Neural progenitor cell (in vitro differentiated cells): ENCODE data around the gene ADARB2. TPM values are rescaled to one million over a fixed set of nuclear protein-coding genes. Genes with fewer than 3 reads are reported as not detected.

Experiments
- DNase-seq: peaks from one replicate; pipeline ENCODE4 v3.0.0-alpha.2; 2016; ENCODE audit warnings: low spot score
- H2AFZ ChIP-seq: fragments of 200-600 bp; sonication (generic); replicated peaks from 2 replicates; pipeline ENCODE4 v1.6.1; 2016; ENCODE audit warnings: antibody characterized with exemption
- H3F3A ChIP-seq: fragments of 200-600 bp; sonication (generic); 2 replicates; pipeline ENCODE4 v1.6.1; 2016; ENCODE audit warnings: antibody characterized with exemption, low read depth
- H3K27ac ChIP-seq: fragments of 200-600 bp; sonication (generic); 2 replicates; pipeline ENCODE4 v1.5.1; 2016; ENCODE audit warnings: mild to moderate bottlenecking
- H3K27me3 ChIP-seq: fragments of 200-600 bp; sonication (generic); 2 replicates; pipeline ENCODE4 v1.6.1; 2016; ENCODE audit warnings: mild to moderate bottlenecking, moderate library complexity
- H3K36me3 ChIP-seq: fragments of 200-600 bp; sonication (generic); 2 replicates; pipeline ENCODE4 v1.5.1; 2016
- H3K4me1 ChIP-seq: fragments of 200-600 bp; sonication (generic); 2 replicates; pipeline ENCODE4 v1.6.1; 2016; ENCODE audit warnings: mixed run types
- H3K4me2 ChIP-seq: fragments of 200-600 bp; sonication (generic); 2 replicates; pipeline ENCODE4 v1.6.1; 2016
- H3K4me3 ChIP-seq: fragments of 200-600 bp; sonication (generic); 2 replicates; pipeline ENCODE4 v1.5.1; 2016
- H3K79me2 ChIP-seq: fragments of 200-600 bp; sonication (generic); 2 replicates; pipeline ENCODE4 v1.6.1; 2016; ENCODE audit warnings: low read depth
- H3K9ac ChIP-seq: fragments of 200-600 bp; sonication (generic); 2 replicates; pipeline ENCODE4 v1.6.1; 2016
- H3K9me3 ChIP-seq: fragments of 200-600 bp; sonication (generic); 2 replicates; pipeline ENCODE4 v1.5.1; 2016; ENCODE audit warnings: low read depth
- H4K20me1 ChIP-seq: fragments of 200-600 bp; sonication (generic); 2 replicates; pipeline ENCODE4 v1.6.1; 2016; ENCODE audit warnings: low read depth
- H3K27ac Mint-ChIP-seq: 3 replicates; pipeline ENCODE4 v1.8.0; 2021; ENCODE audit warnings: mixed read lengths
- H3K27me3 Mint-ChIP-seq: 2 replicates; pipeline ENCODE4 v1.8.0; 2022; ENCODE audit warnings: low read depth, mild to moderate bottlenecking, inconsistent platforms, moderate library complexity, mixed read lengths; ENCODE audit not compliant: insufficient read depth
- H3K36me3 Mint-ChIP-seq: 3 replicates; pipeline ENCODE4 v1.8.0; 2021; ENCODE audit warnings: mixed read lengths
- H3K4me1 Mint-ChIP-seq: 3 replicates; pipeline ENCODE4 v1.8.0; 2021; ENCODE audit warnings: mixed read lengths
- H3K4me3 Mint-ChIP-seq: 3 replicates; pipeline ENCODE4 v1.8.0; 2021; ENCODE audit warnings: mild to moderate bottlenecking, moderate library complexity, mixed read lengths
- H3K9me3 Mint-ChIP-seq: 3 replicates; pipeline ENCODE4 v1.8.0; 2020; ENCODE audit warnings: mixed read lengths
- EZH2 ChIP-seq: fragments of 200-600 bp; sonication (generic); IDR thresholded peaks from 2 replicates; pipeline ENCODE4 v1.6.1; 2017; ENCODE audit warnings: antibody characterized with exemption, mild to moderate bottlenecking, moderate library complexity
- EZH2phosphoT487 ChIP-seq: fragments of 200-600 bp; sonication (generic); IDR thresholded peaks from 2 replicates; pipeline ENCODE4 v1.6.1; 2017; ENCODE audit warnings: antibody characterized with exemption
- total RNA-seq: library from RNA; depleted of rRNA; stranded (reverse); fragments of >200 nt; gene quantifications from 2 replicates; pipeline ENCODE4 v1.2.3, GENCODE V29; 2015; ENCODE audit warnings: low replicate concordance
- TF ChIP-seq, protein P1 (sequence below): fragments of 200-600 bp; sonication (generic); IDR thresholded peaks from 2 replicates; pipeline ENCODE4 v1.5.1; 2017; ENCODE audit warnings: antibody characterized with exemption, mild to moderate bottlenecking

The ADARB2 gene
- total RNA-seq, 1 donor from 2014 or later, result not detected

DNA sequence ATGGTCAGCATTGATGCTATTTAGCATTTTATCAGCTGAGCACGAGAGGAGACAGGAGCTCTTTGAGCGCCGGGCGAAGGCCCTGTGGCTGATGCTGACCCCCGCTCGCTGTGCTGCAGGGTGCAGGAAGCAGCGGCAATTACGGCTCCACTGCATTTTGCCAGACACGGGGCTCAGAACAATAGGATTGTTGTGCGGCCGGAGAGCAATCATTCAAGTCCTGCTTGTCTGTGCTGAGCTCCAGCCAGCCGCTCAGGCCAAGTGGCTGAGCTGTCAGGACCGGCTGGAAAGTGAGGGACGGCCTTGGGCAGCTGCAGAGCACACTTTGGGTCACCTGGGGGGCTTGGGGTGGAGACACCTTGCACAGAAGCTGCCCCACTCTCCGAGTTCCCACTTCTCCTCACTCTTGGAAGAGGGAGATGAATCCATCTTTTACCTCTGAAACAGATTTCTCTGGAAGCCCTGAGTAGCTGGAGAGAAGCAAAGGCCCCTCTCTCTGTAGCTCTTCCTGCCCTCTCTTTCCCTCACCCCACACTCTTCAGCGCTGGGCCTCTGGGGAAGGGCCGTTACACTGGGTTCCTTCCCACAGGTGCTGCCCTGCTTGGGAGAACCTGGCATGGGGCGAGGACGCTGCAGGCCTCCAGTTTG, 17.3 kb upstream of the ADARB2 start:
- H3K36me3 Mint-ChIP-seq, result no peaks in the 10 kb centered on the region
- Histone ChIP-seq H3K79me2 (no peaks in the 10 kb centered on the region), H3K27ac (no peak overlapping the region), H3K4me1 (peaks cover 12% of the 10 kb centered on the region), H3K27me3 (no peaks in the 10 kb centered on the region), H3K9me3 (peaks cover 11% of the 10 kb centered on the region), H3K9ac (no peak overlapping the region), H3F3A (peaks cover 9% of the 10 kb centered on the region), H3K36me3 (no peaks in the 10 kb centered on the region), H3K4me2 (peak overlapping the region; percentile 11), H2AFZ (no peak overlapping the region), H3K4me3 (no peak overlapping the region), H4K20me1 (no peaks in the 10 kb centered on the region)
- no peak overlapping the region for H3K27ac Mint-ChIP-seq
- H3K4me3 Mint-ChIP-seq, result no peak overlapping the region
- H3K4me1 Mint-ChIP-seq, result peaks cover 19% of the 10 kb centered on the region
- peaks cover 25% of the 10 kb centered on the region for H3K9me3 Mint-ChIP-seq
- DNase-seq, result peak; percentile 74
- TF ChIP-seq EZH2 (no peak), EZH2phosphoT487 (no peak)
- TF ChIP-seq, protein P1, sequence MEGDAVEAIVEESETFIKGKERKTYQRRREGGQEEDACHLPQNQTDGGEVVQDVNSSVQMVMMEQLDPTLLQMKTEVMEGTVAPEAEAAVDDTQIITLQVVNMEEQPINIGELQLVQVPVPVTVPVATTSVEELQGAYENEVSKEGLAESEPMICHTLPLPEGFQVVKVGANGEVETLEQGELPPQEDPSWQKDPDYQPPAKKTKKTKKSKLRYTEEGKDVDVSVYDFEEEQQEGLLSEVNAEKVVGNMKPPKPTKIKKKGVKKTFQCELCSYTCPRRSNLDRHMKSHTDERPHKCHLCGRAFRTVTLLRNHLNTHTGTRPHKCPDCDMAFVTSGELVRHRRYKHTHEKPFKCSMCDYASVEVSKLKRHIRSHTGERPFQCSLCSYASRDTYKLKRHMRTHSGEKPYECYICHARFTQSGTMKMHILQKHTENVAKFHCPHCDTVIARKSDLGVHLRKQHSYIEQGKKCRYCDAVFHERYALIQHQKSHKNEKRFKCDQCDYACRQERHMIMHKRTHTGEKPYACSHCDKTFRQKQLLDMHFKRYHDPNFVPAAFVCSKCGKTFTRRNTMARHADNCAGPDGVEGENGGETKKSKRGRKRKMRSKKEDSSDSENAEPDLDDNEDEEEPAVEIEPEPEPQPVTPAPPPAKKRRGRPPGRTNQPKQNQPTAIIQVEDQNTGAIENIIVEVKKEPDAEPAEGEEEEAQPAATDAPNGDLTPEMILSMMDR, result no peak
- peaks cover 8% of the 10 kb centered on the region for H3K27me3 Mint-ChIP-seq

- Mint-ChIP-seq H3K4me3 (peak overlapping the region; percentile 28), H3K27me3 (peaks cover 8% of the 10 kb centered on the region), H3K9me3 (peaks cover 21% of the 10 kb centered on the region), H3K4me1 (peaks cover 19% of the 10 kb centered on the region), H3K36me3 (no peaks in the 10 kb centered on the region), H3K27ac (no peak overlapping the region)
- no peaks in the 10 kb centered on the region for H4K20me1 ChIP-seq
- H3K27ac ChIP-seq, result no peak overlapping the region
- H3K4me2 ChIP-seq, result no peak overlapping the region
- H3K36me3 ChIP-seq, result no peaks in the 10 kb centered on the region
- H3K9me3 ChIP-seq, result peaks cover 3% of the 10 kb centered on the region
- no peak overlapping the region for H3K4me3 ChIP-seq
- peaks cover 9% of the 10 kb centered on the region for H3F3A ChIP-seq
- TF ChIP-seq EZH2, result no peak
- TF ChIP-seq, protein P1, result no peak
- TF ChIP-seq EZH2phosphoT487, result no peak
- H3K4me1 ChIP-seq, result peaks cover 12% of the 10 kb centered on the region
- H2AFZ ChIP-seq, result no peak overlapping the region
- H3K27me3 ChIP-seq, result no peaks in the 10 kb centered on the region
- no peak overlapping the region for H3K9ac ChIP-seq
- DNase-seq, result no peak
- no peaks in the 10 kb centered on the region for H3K79me2 ChIP-seq
These were observed 14.8 kb upstream of the ADARB2 start for GRCh38 chr10:1752153-1752552.

- Mint-ChIP-seq H3K9me3 (peaks cover 21% of the 10 kb centered on the region), H3K4me3 (no peak overlapping the region), H3K27me3 (peaks cover 2% of the 10 kb centered on the region), H3K4me1 (peaks cover 3% of the 10 kb centered on the region), H3K27ac (no peak overlapping the region), H3K36me3 (no peaks in the 10 kb centered on the region)
- peaks cover 3% of the 10 kb centered on the region for H3K9me3 ChIP-seq
- no peaks in the 10 kb centered on the region for H3K36me3 ChIP-seq
- DNase-seq, result no peak
- no peak overlapping the region for H3K9ac ChIP-seq
- no peaks in the 10 kb centered on the region for H3K27me3 ChIP-seq
- no peak overlapping the region for H2AFZ ChIP-seq
- no peaks in the 10 kb centered on the region for H3K4me1 ChIP-seq
- H3K4me3 ChIP-seq, result no peak overlapping the region
- TF ChIP-seq EZH2 (no peak), EZH2phosphoT487 (no peak)
- H4K20me1 ChIP-seq, result no peaks in the 10 kb centered on the region
- no peak overlapping the region for H3K27ac ChIP-seq
- no peak overlapping the region for H3K4me2 ChIP-seq
- H3F3A ChIP-seq, result no peaks in the 10 kb centered on the region
- H3K79me2 ChIP-seq, result no peaks in the 10 kb centered on the region
These were observed 10.3 kb upstream of the ADARB2 start for GRCh38 chr10:1747590-1748157.

GRCh38 chr10:1746796-1747195, 9.5 kb upstream of the ADARB2 start:
- peaks cover 2% of the 10 kb centered on the region for H3K27me3 Mint-ChIP-seq
- Histone ChIP-seq H3K4me3 (no peak overlapping the region), H3K4me2 (no peak overlapping the region), H3K27ac (no peak overlapping the region), H3F3A (no peaks in the 10 kb centered on the region), H3K9me3 (peaks cover 3% of the 10 kb centered on the region), H3K4me1 (no peaks in the 10 kb centered on the region), H2AFZ (no peak overlapping the region), H3K9ac (no peak overlapping the region), H3K36me3 (no peaks in the 10 kb centered on the region), H4K20me1 (no peaks in the 10 kb centered on the region), H3K27me3 (no peaks in the 10 kb centered on the region), H3K79me2 (no peaks in the 10 kb centered on the region)
- H3K4me1 Mint-ChIP-seq, result peaks cover 3% of the 10 kb centered on the region
- no peak overlapping the region for H3K27ac Mint-ChIP-seq
- H3K9me3 Mint-ChIP-seq, result peaks cover 16% of the 10 kb centered on the region
- DNase-seq, result no peak
- H3K36me3 Mint-ChIP-seq, result no peaks in the 10 kb centered on the region
- no peak for TF ChIP-seq EZH2phosphoT487
- TF ChIP-seq, protein P1, result no peak
- TF ChIP-seq EZH2, result no peak
- no peak overlapping the region for H3K4me3 Mint-ChIP-seq
